SU-DHL-6 (cell line): ENCODE data around the gene IFNGR2.

Experiments
- EZH2phosphoT487 ChIP-seq: fragments of 200-600 bp; sonication (generic), shearing (Covaris generic); conservative IDR thresholded peaks from 2 replicates; pipeline ENCODE4 v1.6.1; 2018; ENCODE audit warnings: mild to moderate bottlenecking, antibody characterized with exemption, low read length, moderate library complexity, mixed read lengths
- TF ChIP-seq, protein P1 (sequence below): fragments of 200-600 bp; sonication (generic); IDR thresholded peaks from one replicate; pipeline ENCODE4 v1.5.1; 2017; ENCODE audit warnings: antibody characterized with exemption, mild to moderate bottlenecking, low read length, moderate library complexity; ENCODE audit not compliant: insufficient read depth, poor library complexity, severe bottlenecking

DNA sequence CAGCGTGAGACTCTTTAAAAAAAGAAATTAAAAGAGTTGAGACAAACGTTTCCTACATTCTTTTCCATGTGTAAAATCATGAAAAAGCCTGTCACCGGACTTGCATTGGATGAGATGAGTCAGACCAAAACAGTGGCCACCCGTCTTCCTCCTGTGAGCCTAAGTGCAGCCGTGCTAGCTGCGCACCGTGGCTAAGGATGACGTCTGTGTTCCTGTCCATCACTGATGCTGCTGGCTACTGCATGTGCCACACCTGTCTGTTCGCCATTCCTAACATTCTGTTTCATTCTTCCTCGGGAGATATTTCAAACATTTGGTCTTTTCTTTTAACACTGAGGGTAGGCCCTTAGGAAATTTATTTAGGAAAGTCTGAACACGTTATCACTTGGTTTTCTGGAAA, 47.2 kb upstream of the IFNGR2 start:
- TF ChIP-seq, protein P1, sequence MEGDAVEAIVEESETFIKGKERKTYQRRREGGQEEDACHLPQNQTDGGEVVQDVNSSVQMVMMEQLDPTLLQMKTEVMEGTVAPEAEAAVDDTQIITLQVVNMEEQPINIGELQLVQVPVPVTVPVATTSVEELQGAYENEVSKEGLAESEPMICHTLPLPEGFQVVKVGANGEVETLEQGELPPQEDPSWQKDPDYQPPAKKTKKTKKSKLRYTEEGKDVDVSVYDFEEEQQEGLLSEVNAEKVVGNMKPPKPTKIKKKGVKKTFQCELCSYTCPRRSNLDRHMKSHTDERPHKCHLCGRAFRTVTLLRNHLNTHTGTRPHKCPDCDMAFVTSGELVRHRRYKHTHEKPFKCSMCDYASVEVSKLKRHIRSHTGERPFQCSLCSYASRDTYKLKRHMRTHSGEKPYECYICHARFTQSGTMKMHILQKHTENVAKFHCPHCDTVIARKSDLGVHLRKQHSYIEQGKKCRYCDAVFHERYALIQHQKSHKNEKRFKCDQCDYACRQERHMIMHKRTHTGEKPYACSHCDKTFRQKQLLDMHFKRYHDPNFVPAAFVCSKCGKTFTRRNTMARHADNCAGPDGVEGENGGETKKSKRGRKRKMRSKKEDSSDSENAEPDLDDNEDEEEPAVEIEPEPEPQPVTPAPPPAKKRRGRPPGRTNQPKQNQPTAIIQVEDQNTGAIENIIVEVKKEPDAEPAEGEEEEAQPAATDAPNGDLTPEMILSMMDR: no peak
- no peak for TF ChIP-seq EZH2phosphoT487
